Liver (tissue), 9 donors: ENCODE data around the gene CDK15. TPM values are rescaled to one million over a fixed set of nuclear protein-coding genes. Genes with fewer than 3 reads are reported as not detected.

ENCODE experiments used
- DNase-seq: peaks from one replicate; pipeline ENCODE4 v3.0.0-alpha.2; 2017; ENCODE audit warnings: low spot score
- H3K27ac ChIP-seq, 2 donors: one replicate each; pipeline ENCODE4 v1.7.0; 2013; ENCODE audit warnings: inconsistent platforms in 2 of 2, low read length in 2 of 2, control low read depth in 1 of 2, low read depth in 1 of 2, mild to moderate bottlenecking in 1 of 2
- H3K27me3 ChIP-seq, 4 donors: one replicate each; pipeline versions ENCODE4 v1.6.1 to v1.7.0; 2013; ENCODE audit warnings: low read length in 3 of 4, inconsistent platforms in 1 of 4, mild to moderate bottlenecking in 1 of 4, moderate library complexity in 1 of 4; ENCODE audit not compliant: control insufficient read depth in 4 of 4, insufficient read depth in 4 of 4
- H3K36me3 ChIP-seq, 4 donors: one replicate each; pipeline versions ENCODE4 v1.6.1 to v1.7.0; 2013; ENCODE audit warnings: low read length in 3 of 4, mild to moderate bottlenecking in 3 of 4, low read depth in 1 of 4, moderate library complexity in 1 of 4; ENCODE audit not compliant: control insufficient read depth in 4 of 4, insufficient read depth in 3 of 4
- H3K4me1 ChIP-seq, 4 donors: one replicate each; pipeline versions ENCODE4 v1.6.1 to v1.7.0; 2013; ENCODE audit warnings: low read length in 3 of 4, mild to moderate bottlenecking in 3 of 4, moderate library complexity in 1 of 4; ENCODE audit not compliant: control insufficient read depth in 4 of 4, insufficient read depth in 4 of 4
- H3K4me3 ChIP-seq, 3 donors: one replicate each; pipeline versions ENCODE4 v1.6.1 to v1.7.0; 2013; ENCODE audit warnings: low read length in 3 of 3, control low read depth in 1 of 3, low read depth in 1 of 3, mild to moderate bottlenecking in 1 of 3
- H3K9ac ChIP-seq, 2 donors: one replicate each; pipeline ENCODE4 v1.7.0; 2013; ENCODE audit warnings: low read length in 2 of 2, mild to moderate bottlenecking in 2 of 2, moderate library complexity in 2 of 2, control low read depth in 1 of 2, low read depth in 1 of 2
- H3K9me3 ChIP-seq, 4 donors: one replicate each; pipeline versions ENCODE4 v1.6.1 to v1.7.0; 2013; ENCODE audit warnings: low read length in 3 of 4; ENCODE audit not compliant: control insufficient read depth in 4 of 4
- ATF3 ChIP-seq: IDR thresholded peaks from 2 replicates; pipeline ENCODE4 v1.6.1; 2016; ENCODE audit warnings: antibody characterized with exemption
- EGR1 ChIP-seq, 2 donors: IDR thresholded peaks; 2 replicates each; pipeline ENCODE4 v1.6.1; 2016 to 2018; ENCODE audit warnings: antibody characterized with exemption in 2 of 2, low read depth in 2 of 2
- FOXA1 ChIP-seq: IDR thresholded peaks from 2 replicates; pipeline ENCODE4 v1.6.1; 2016; ENCODE audit warnings: antibody characterized with exemption
- FOXA2 ChIP-seq: IDR thresholded peaks from 2 replicates; pipeline ENCODE4 v1.6.1; 2016; ENCODE audit warnings: antibody characterized with exemption
- GABPA ChIP-seq, 2 donors: IDR thresholded peaks in 1 of 2; conservative IDR thresholded peaks in 1 of 2; 2 replicates each; pipeline ENCODE4 v1.6.1; 2016; ENCODE audit warnings: antibody characterized with exemption in 2 of 2, mild to moderate bottlenecking in 1 of 2, moderate library complexity in 1 of 2
- HNF4A ChIP-seq, 2 donors: conservative IDR thresholded peaks; 2 replicates each; pipeline ENCODE4 v1.6.1; 2016; ENCODE audit warnings: antibody characterized with exemption in 2 of 2, mild to moderate bottlenecking in 2 of 2
- HNF4G ChIP-seq: IDR thresholded peaks from 2 replicates; pipeline ENCODE4 v1.6.1; 2016; ENCODE audit warnings: antibody characterized with exemption
- JUND ChIP-seq, 2 donors: IDR thresholded peaks; 2 replicates each; pipeline ENCODE4 v1.6.1; 2016; ENCODE audit warnings: antibody characterized with exemption in 2 of 2
- MAX ChIP-seq: IDR thresholded peaks from 2 replicates; pipeline ENCODE4 v1.6.1; 2016; ENCODE audit warnings: antibody characterized with exemption
- NR2F2 ChIP-seq: IDR thresholded peaks from 2 replicates; pipeline ENCODE4 v1.6.1; 2016; ENCODE audit warnings: antibody characterized with exemption
- RAD21 ChIP-seq, 2 donors: IDR thresholded peaks; 2 replicates each; pipeline ENCODE4 v1.6.1; 2016; ENCODE audit warnings: antibody characterized with exemption in 2 of 2, mild to moderate bottlenecking in 2 of 2
- REST ChIP-seq: IDR thresholded peaks from 2 replicates; pipeline ENCODE4 v1.6.1; 2016; ENCODE audit warnings: antibody characterized with exemption, mild to moderate bottlenecking
- RXRA ChIP-seq, 2 donors: IDR thresholded peaks; 2 replicates each; pipeline ENCODE4 v1.6.1; 2017 to 2018; ENCODE audit warnings: antibody characterized with exemption in 2 of 2, mild to moderate bottlenecking in 1 of 2
- SP1 ChIP-seq: IDR thresholded peaks from 2 replicates; pipeline ENCODE4 v1.6.1; 2018; ENCODE audit warnings: antibody characterized with exemption, mild to moderate bottlenecking
- TAF1 ChIP-seq: conservative IDR thresholded peaks from 2 replicates; pipeline ENCODE4 v1.6.1; 2016; ENCODE audit warnings: antibody characterized with exemption, mild to moderate bottlenecking
- YY1 ChIP-seq: IDR thresholded peaks from 2 replicates; pipeline ENCODE4 v1.6.1; 2016; ENCODE audit warnings: antibody characterized with exemption, mild to moderate bottlenecking
- ZBTB33 ChIP-seq: IDR thresholded peaks from 2 replicates; pipeline ENCODE4 v1.6.1; 2016; ENCODE audit warnings: antibody characterized with exemption
- WGBS: extraction: QIAGEN DNeasy Blood & Tissue Kit; methylation state at CpG from one replicate; pipeline ENCODE4 v1.1.7; 2013; 5-methylcytosine and 5-hydroxymethylcytosine counted together
- polyA plus RNA-seq, 2 donors: library from polyadenylated mRNA; stranded (reverse) in 1 of 2; unstranded in 1 of 2; fragments of 200-250 nt in 1 of 2; fragments of >200 nt in 1 of 2; fragmentation: Nextera tagmentation in 1 of 2; extraction: Ambion mirVana in 1 of 2; gene quantifications; one replicate each; pipeline versions ENCODE4 v1.2.1 to v1.2.3, GENCODE V29; 2013 to 2015
- total RNA-seq, 2 donors: library from RNA; depleted of rRNA; stranded (reverse); fragments of >200 nt; gene quantifications; one replicate each; pipeline ENCODE4 v1.2.3, GENCODE V29; 2014
- donor health status: healthy.
- donor health status: healthy.
- donor health status: healthy.
- donor health status: healthy.
- donor health status: healthy.

Gene CDK15
- total and polyA plus RNA-seq, 4 donors = under 0.01 to 0.47 (median 0.06) TPM; not detected in 1

- DNase-seq = no peak
- 44% methylated on average over 5 of the region's 5 CpGs for whole genome bisulfite sequencing
- H3K27me3 ChIP-seq = peaks cover 0 to 2% (median 0%) of the 10 kb centered on the region in 4 donors
- H3K27ac ChIP-seq = no peak overlapping the region
- TF ChIP-seq GABPA (IDR thresholded peaks at IDR 0.05 in 1 of 2, conservative IDR thresholded peaks at IDR 0.05 in 1 of 2) (no peak), HNF4G (no peak), TAF1 (no peak), HNF4A (conservative IDR thresholded peaks at IDR 0.05) (no peak), JUND (IDR thresholded peaks at IDR 0.05) (no peak), YY1 (no peak), RXRA (IDR thresholded peaks at IDR 0.05) (no peak), SP1 (no peak), RAD21 (IDR thresholded peaks at IDR 0.05) (no peak), NR2F2 (no peak), EGR1 (IDR thresholded peaks at IDR 0.05; ENCODE audit: low read depth in 2 of 2) (no peak), MAX (no peak), ZBTB33 (no peak), FOXA1 (no peak), REST (no peak), FOXA2 (no peak), ATF3 (no peak)
- H3K9me3 ChIP-seq = no peaks in the 10 kb centered on the region
- no peaks in the 10 kb centered on the region for H3K4me1 ChIP-seq
- no peak overlapping the region for H3K9ac ChIP-seq
- H3K4me3 ChIP-seq = no peak overlapping the region
- no peaks in the 10 kb centered on the region for H3K36me3 ChIP-seq
These were observed 98.4 kb downstream of the CDK15 start for GRCh38 chr2:201904538-201905420.
